Mucosa of stomach (tissue), 1 donor: ENCODE results near the gene MRPL46.

ENCODE experiments used
- H3K27me3 ChIP-seq: one replicate; pipeline ENCODE4 v1.7.0; 2013; ENCODE audit warnings: mild to moderate bottlenecking, low read length; ENCODE audit not compliant: control insufficient read depth, insufficient read depth
- H3K36me3 ChIP-seq: one replicate; pipeline ENCODE4 v1.7.0; 2013; ENCODE audit warnings: low read length; ENCODE audit not compliant: control insufficient read depth, insufficient read depth
- H3K4me1 ChIP-seq: one replicate; pipeline ENCODE4 v1.7.0; 2013; ENCODE audit warnings: mild to moderate bottlenecking, low read length; ENCODE audit not compliant: control insufficient read depth, insufficient read depth
- H3K4me3 ChIP-seq: one replicate; pipeline ENCODE4 v1.7.0; 2013; ENCODE audit warnings: low read length
- H3K9ac ChIP-seq: one replicate; pipeline ENCODE4 v1.7.0; 2013; ENCODE audit warnings: mild to moderate bottlenecking, low read length, moderate library complexity
- H3K9me3 ChIP-seq: one replicate; pipeline ENCODE4 v1.7.0; 2013; ENCODE audit warnings: mild to moderate bottlenecking, low read length, moderate library complexity; ENCODE audit not compliant: control insufficient read depth
- donor health status: Pancreatic carcinoma.

MRPL46 gene

GRCh38 chr15:88467073-88467934, at the start of gene MRPL46, which contains the start of gene MRPS11:
Gene MRPL46, minus strand, starts transcription at chr15:88467388. Its CDS starts 11 bp downstream, at chr15:88467377.
Gene MRPS11, plus strand, starts transcription at chr15:88467708. Its CDS starts 10 bp downstream, at chr15:88467718.
- Histone ChIP-seq H3K36me3 (no peaks in the 10 kb centered on the region), H3K27me3 (no peaks in the 10 kb centered on the region), H3K9me3 (no peaks in the 10 kb centered on the region), H3K4me1 (peaks cover 6% of the 10 kb centered on the region), H3K9ac (peak within 1 kb of the TSS; percentile 83), H3K4me3 (peak within 1 kb of the TSS; percentile 78)

DNA sequence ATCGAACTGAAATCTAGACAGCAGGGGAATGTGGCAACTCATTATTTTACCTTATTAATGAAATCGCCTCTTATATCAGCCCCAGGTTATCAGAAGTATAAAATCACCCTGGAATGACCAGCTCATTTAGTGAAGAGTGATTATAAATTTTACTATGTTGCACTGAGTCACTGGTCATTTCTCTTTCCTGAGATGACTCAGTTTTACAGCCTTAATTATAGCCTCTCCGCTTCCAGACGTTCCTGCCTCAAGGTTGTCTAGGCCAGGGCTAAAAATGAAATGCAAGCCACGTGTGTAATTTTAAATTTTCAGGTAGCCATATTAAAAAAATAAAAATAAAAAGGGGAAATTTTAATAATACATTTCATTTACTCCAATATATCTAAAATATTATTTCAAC, 46.0 kb upstream of the MRPL46 start:
- Histone ChIP-seq H3K9ac (no peak overlapping the region), H3K4me3 (no peak overlapping the region), H3K36me3 (peaks cover 5% of the 10 kb centered on the region), H3K4me1 (no peaks in the 10 kb centered on the region), H3K9me3 (no peaks in the 10 kb centered on the region), H3K27me3 (no peaks in the 10 kb centered on the region)

DNA sequence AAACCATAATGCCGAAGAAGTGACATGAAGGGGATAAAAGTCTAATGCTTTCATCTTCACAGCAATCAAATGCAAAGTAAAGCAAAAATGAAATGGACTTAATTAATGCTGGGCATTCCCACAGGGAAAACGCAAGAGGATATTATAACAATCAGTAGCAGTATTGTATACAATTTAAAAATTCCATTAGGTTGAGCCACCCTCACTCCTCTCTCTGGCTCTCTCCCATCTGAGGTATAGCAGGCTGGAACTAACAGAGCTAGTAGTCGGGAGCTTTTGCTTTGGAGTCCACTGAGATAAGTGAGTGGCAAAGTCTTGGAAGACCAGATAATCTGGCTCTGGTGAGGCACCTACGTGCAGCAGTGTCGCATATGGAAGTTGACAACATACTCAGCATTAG, 45.4 kb upstream of the MRPL46 start:
- H3K4me1 ChIP-seq: no peaks in the 10 kb centered on the region
- H3K4me3 ChIP-seq: no peak overlapping the region
- no peak overlapping the region for H3K9ac ChIP-seq
- peaks cover 5% of the 10 kb centered on the region for H3K36me3 ChIP-seq
- no peaks in the 10 kb centered on the region for H3K9me3 ChIP-seq
- no peaks in the 10 kb centered on the region for H3K27me3 ChIP-seq

DNA sequence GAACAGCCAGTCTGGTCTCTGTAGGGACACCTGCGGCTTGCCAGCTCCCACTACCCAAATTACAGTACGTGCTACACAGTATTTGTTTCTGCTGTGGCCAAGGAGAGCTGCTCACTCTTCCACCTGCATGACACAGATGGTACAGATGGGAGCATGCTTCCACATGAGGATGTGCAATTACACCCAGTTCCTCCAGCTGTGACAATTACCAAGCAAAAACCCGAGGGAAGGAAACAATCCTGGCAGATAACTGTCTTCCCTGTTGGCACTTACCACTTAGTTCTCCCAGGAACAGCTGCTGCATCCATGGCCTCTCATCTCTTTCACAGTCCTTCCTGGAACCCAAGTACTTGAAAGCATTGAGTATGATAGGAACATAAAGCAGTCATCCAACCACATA, 44.9 kb upstream of the MRPL46 start:
- Histone ChIP-seq H3K4me1 (no peaks in the 10 kb centered on the region), H3K9ac (no peak overlapping the region), H3K4me3 (no peak overlapping the region), H3K9me3 (no peaks in the 10 kb centered on the region), H3K27me3 (no peaks in the 10 kb centered on the region), H3K36me3 (peaks cover 5% of the 10 kb centered on the region)

GRCh38 chr15:88511161-88511560, 44.0 kb upstream of the MRPL46 start:
- Histone ChIP-seq H3K9ac (no peak overlapping the region), H3K4me3 (no peak overlapping the region), H3K9me3 (no peaks in the 10 kb centered on the region), H3K4me1 (no peaks in the 10 kb centered on the region), H3K36me3 (peaks cover 5% of the 10 kb centered on the region), H3K27me3 (no peaks in the 10 kb centered on the region)

DNA sequence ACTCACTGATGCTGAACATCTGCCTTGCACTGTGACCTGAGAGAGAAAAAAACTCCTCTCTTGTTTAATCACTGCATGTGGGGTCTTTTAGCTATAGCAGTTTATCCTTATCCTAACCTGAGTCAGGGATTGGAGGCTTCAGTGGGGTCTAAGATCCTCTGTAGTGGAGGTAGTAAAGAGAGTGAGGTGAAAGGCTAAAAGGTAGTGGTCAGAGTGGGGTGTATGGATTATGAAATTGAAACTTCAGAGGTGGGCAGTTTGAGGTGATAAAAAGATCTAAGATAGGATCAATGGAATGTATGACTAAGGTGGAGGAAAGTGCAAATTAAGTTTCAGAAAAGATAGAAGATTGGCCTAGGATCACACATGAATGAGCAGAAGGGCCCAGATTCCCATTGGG, 42.8 kb upstream of the MRPL46 start:
- no peaks in the 10 kb centered on the region for H3K9me3 ChIP-seq
- H3K4me3 ChIP-seq: no peak overlapping the region
- H3K36me3 ChIP-seq: peaks cover 5% of the 10 kb centered on the region
- H3K9ac ChIP-seq: no peak overlapping the region
- no peaks in the 10 kb centered on the region for H3K4me1 ChIP-seq
- H3K27me3 ChIP-seq: no peaks in the 10 kb centered on the region

DNA sequence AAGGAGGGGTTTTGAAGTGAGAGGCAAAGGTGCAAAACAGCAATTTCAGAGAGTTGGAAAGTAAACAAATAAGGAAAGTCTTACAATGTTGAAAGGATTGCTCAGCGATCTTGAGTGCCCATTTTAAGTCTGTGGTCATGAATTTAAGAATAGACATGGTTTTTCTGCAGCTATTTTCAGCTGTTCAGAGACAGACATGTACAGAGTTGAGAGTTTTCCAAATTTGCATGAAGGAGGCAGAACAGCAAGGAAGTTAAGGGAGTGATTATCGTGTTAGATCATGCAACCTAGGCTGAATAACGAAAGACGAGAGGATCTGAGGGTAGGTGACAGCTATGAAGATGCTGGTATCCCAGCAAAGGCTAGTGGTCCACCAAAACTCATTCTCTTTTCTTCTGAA, 42.1 kb upstream of the MRPL46 start:
- Histone ChIP-seq H3K9ac (no peak overlapping the region), H3K4me1 (no peaks in the 10 kb centered on the region), H3K36me3 (peaks cover 5% of the 10 kb centered on the region), H3K27me3 (no peaks in the 10 kb centered on the region), H3K4me3 (no peak overlapping the region), H3K9me3 (no peaks in the 10 kb centered on the region)

GRCh38 chr15:88506628-88507027, 39.4 kb upstream of the MRPL46 start:
- H3K27me3 ChIP-seq: no peaks in the 10 kb centered on the region

GRCh38 chr15:88505721-88506120, 38.5 kb upstream of the MRPL46 start:
- Histone ChIP-seq H3K9me3 (no peaks in the 10 kb centered on the region), H3K9ac (no peak overlapping the region), H3K36me3 (no peaks in the 10 kb centered on the region)

More at GRCh38 chr15:88506628-88507027, 39.4 kb upstream of the MRPL46 start:
- H3K4me1 ChIP-seq: no peaks in the 10 kb centered on the region
- H3K4me3 ChIP-seq: no peak overlapping the region
- H3K9ac ChIP-seq: no peak overlapping the region
- H3K36me3 ChIP-seq: no peaks in the 10 kb centered on the region
- no peaks in the 10 kb centered on the region for H3K9me3 ChIP-seq

GRCh38 chr15:88504445-88504844, 37.3 kb upstream of the MRPL46 start:
- Histone ChIP-seq H3K27me3 (no peaks in the 10 kb centered on the region), H3K36me3 (no peaks in the 10 kb centered on the region), H3K4me1 (no peaks in the 10 kb centered on the region), H3K9me3 (no peaks in the 10 kb centered on the region), H3K4me3 (no peak overlapping the region), H3K9ac (no peak overlapping the region)

More at GRCh38 chr15:88505721-88506120, 38.5 kb upstream of the MRPL46 start:
- no peaks in the 10 kb centered on the region for H3K27me3 ChIP-seq
- H3K4me1 ChIP-seq: no peaks in the 10 kb centered on the region
- no peak overlapping the region for H3K4me3 ChIP-seq

- Histone ChIP-seq H3K36me3 (no peaks in the 10 kb centered on the region), H3K27me3 (no peaks in the 10 kb centered on the region), H3K4me3 (no peak overlapping the region), H3K4me1 (no peaks in the 10 kb centered on the region), H3K9me3 (no peaks in the 10 kb centered on the region), H3K9ac (no peak overlapping the region)
Observed at GRCh38 chr15:88498996-88499395, 31.8 kb upstream of the MRPL46 start.

DNA sequence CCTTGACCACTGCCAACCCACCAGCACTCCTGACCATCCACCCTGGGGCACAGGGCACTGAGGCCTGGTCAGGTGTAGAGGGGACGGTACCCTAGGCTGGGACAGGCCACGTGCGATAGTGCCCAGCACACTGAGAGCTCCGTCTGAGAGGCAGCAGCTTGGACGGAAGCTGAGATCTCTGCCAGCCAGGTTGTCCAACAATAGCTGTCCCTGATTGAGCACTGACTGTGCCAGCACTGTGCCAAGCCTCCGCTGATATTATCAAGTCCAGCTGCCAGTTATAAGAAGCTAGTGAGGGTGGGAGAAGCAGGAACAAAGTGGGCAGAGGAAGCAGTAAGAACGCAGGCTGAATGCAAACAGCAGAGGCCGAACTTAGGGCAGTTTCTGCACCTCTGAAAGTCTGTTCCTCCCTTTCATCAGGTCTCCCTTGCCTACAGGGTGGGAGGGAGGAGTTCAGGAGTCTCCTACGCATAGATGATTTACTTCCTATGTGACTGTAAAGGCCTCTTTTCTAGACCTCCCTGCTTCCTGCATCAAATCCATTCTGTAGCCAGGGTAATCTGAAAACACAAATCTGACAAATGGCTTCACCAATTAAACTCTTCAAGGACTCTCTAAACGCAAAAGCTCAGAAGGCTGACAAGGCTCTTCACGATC, 30.0 kb upstream of the MRPL46 start:
- H3K27me3 ChIP-seq: no peaks in the 10 kb centered on the region
- H3K4me3 ChIP-seq: no peak overlapping the region
- no peaks in the 10 kb centered on the region for H3K4me1 ChIP-seq
- H3K9ac ChIP-seq: no peak overlapping the region
- no peaks in the 10 kb centered on the region for H3K9me3 ChIP-seq
- H3K36me3 ChIP-seq: no peaks in the 10 kb centered on the region
